T-helper 17 cell (primary cell): ENCODE measurements around the gene DUSP11. TPM values are rescaled to one million over a fixed set of nuclear protein-coding genes. Genes with fewer than 3 reads are reported as not detected.
"Not testable (repeated sequence)": the region's sequence is repeated elsewhere in the genome, so short reads cannot be mapped to it uniquely, and the experiment has no call there.

ENCODE experiments used
- ATAC-seq: fragments of 150-1000 bp; cut with Tn5 transposase; 2 replicates; pipeline ENCODE4 v1.10.0; 2021; ENCODE audit warnings: mild to moderate bottlenecking, moderate library complexity
- DNase-seq, 3 donors: peaks; one replicate each; pipeline versions ENCODE4 v3.0.0 to v3.0.0-alpha.2; 2020 to 2021
- H3K9me3 ChIP-seq: one replicate; pipeline ENCODE4 v1.7.0; 2013; ENCODE audit warnings: low read length, mild to moderate bottlenecking; ENCODE audit not compliant: control insufficient read depth, poor library complexity, severe bottlenecking
- H3K27ac Mint-ChIP-seq: one replicate; pipeline ENCODE4 v1.8.0; 2022; ENCODE audit warnings: mild to moderate bottlenecking, moderate library complexity, mixed read lengths
- H3K27me3 Mint-ChIP-seq: one replicate; pipeline ENCODE4 v1.8.0; 2022; ENCODE audit warnings: mixed read lengths
- H3K36me3 Mint-ChIP-seq: one replicate; pipeline ENCODE4 v1.8.0; 2022; ENCODE audit warnings: low read depth, mixed read lengths
- H3K4me1 Mint-ChIP-seq: one replicate; pipeline ENCODE4 v1.8.0; 2022; ENCODE audit warnings: mild to moderate bottlenecking, mixed read lengths
- H3K4me3 Mint-ChIP-seq: one replicate; pipeline ENCODE4 v1.8.0; 2022; ENCODE audit warnings: mild to moderate bottlenecking, moderate library complexity, mixed read lengths
- total RNA-seq, 4 donors: library from RNA in 2 of 4; stranded (reverse) in 2 of 4; gene quantifications; one replicate each; pipeline ENCODE4 v1.2.3 and lab custom pipeline; 2022 to 2026

DUSP11 gene
- total RNA-seq, 2 donors from 2014 or later, result 35.6 to 44.9 TPM

DNA sequence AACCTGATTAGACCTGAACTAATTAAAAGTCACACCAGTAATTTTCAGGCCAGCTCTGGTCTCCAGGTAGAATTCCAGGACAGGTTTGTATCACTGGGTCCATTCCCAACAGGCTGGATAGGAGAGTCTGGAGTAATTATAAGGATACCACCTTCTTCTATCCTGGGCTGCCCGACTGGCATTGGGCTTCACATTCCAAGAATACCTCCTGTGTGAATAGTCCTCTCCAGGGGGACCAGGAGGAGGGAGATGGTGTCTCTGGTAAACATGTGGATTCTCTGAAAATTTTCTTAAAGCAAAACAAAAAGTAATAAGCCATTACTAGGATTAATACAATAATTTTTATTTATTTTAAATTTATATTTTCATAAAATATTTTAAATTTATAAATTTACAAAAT, 17.3 kb downstream of the DUSP11 start:
- Mint-ChIP-seq H3K27me3 (no peaks in the 10 kb centered on the region), H3K27ac (no peak overlapping the region), H3K4me1 (peaks cover 10% of the 10 kb centered on the region), H3K4me3 (no peak overlapping the region), H3K36me3 (peaks cover 8% of the 10 kb centered on the region)
- no peaks in the 10 kb centered on the region for H3K9me3 ChIP-seq
- DNase-seq (no peak), ATAC-seq (no peak)

DNA sequence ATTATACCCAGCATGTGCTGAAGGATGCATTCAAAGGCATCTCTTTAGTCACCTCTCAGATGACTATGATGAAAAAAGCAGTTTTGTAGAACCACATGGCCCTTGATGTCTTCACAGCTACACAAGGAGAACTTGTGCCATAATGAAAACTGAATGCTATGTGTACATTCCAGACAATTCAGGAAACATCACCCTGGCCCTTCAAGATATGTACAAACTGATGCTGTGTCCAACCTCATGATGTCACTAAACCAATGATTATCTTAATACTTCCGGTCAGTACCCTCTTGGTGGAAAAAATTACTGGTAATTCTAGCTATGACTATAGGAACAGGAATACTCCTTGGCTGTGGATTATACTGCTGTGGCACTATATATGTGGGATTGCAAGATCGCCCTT, 20.0 kb downstream of the DUSP11 start:
- no peak for DNase-seq
- no peak for ATAC-seq
- Mint-ChIP-seq H3K4me1 (peaks cover 2% of the 10 kb centered on the region), H3K27ac (no peak overlapping the region), H3K36me3 (no peaks in the 10 kb centered on the region), H3K27me3 (no peaks in the 10 kb centered on the region), H3K4me3 (no peak overlapping the region)
- H3K9me3 ChIP-seq, result no peaks in the 10 kb centered on the region

DNA sequence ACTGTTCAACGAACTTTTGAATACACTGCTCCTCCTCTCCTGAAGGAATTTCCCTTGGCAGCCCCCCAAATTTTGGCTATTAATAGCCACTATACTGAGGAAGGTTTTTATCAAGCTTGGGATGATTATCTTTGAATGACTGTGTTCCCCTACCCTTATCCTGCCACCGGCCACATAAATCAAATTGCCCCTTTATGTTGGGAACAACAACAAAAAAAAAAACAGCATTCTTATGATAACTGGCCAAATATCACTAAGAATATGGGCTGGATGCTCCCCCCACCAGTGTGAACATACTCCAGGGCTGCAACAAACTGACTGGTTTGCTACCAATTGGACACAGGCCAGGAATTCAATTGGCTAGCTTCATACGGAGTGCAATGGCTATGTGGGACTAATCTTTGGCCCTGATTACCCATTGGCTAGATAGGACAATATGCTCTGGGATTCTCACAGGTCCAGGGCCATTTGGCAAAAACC, 20.6 kb downstream of the DUSP11 start:
- H3K27ac Mint-ChIP-seq, result no peak overlapping the region
- H3K9me3 ChIP-seq, result no peaks in the 10 kb centered on the region
- no peaks in the 10 kb centered on the region for H3K27me3 Mint-ChIP-seq
- peaks cover 2% of the 10 kb centered on the region for H3K4me1 Mint-ChIP-seq
- no peak for DNase-seq
- no peak overlapping the region for H3K4me3 Mint-ChIP-seq
- no peak for ATAC-seq
- no peaks in the 10 kb centered on the region for H3K36me3 Mint-ChIP-seq

- H3K27me3 Mint-ChIP-seq, H3K4me3 Mint-ChIP-seq, DNase-seq, H3K4me1 Mint-ChIP-seq, ATAC-seq, H3K36me3 Mint-ChIP-seq, H3K9me3 ChIP-seq: not testable (repeated sequence)
- H3K27ac Mint-ChIP-seq, result peak overlapping the region; percentile 17
These were observed 25.6 kb downstream of the DUSP11 start for GRCh38 chr2:73754332-73754731.

- no peak overlapping the region for H3K4me3 Mint-ChIP-seq
- no peak for ATAC-seq
- no peak overlapping the region for H3K27ac Mint-ChIP-seq
- H3K9me3 ChIP-seq, result no peaks in the 10 kb centered on the region
- peaks cover 18% of the 10 kb centered on the region for H3K36me3 Mint-ChIP-seq
- no peak for DNase-seq
- peaks cover 6% of the 10 kb centered on the region for H3K4me1 Mint-ChIP-seq
- no peaks in the 10 kb centered on the region for H3K27me3 Mint-ChIP-seq
These were observed 30.6 kb downstream of the DUSP11 start for GRCh38 chr2:73749314-73749713.

GRCh38 chr2:73746877-73747208, 33.1 kb downstream of the DUSP11 start:
- H3K27me3 Mint-ChIP-seq, result no peaks in the 10 kb centered on the region
- H3K9me3 ChIP-seq, result no peaks in the 10 kb centered on the region
- peaks cover 20% of the 10 kb centered on the region for H3K36me3 Mint-ChIP-seq
- no peak overlapping the region for H3K27ac Mint-ChIP-seq
- DNase-seq (no peak), ATAC-seq (no peak)
- peaks cover 6% of the 10 kb centered on the region for H3K4me1 Mint-ChIP-seq
- H3K4me3 Mint-ChIP-seq, result no peak overlapping the region

DNA sequence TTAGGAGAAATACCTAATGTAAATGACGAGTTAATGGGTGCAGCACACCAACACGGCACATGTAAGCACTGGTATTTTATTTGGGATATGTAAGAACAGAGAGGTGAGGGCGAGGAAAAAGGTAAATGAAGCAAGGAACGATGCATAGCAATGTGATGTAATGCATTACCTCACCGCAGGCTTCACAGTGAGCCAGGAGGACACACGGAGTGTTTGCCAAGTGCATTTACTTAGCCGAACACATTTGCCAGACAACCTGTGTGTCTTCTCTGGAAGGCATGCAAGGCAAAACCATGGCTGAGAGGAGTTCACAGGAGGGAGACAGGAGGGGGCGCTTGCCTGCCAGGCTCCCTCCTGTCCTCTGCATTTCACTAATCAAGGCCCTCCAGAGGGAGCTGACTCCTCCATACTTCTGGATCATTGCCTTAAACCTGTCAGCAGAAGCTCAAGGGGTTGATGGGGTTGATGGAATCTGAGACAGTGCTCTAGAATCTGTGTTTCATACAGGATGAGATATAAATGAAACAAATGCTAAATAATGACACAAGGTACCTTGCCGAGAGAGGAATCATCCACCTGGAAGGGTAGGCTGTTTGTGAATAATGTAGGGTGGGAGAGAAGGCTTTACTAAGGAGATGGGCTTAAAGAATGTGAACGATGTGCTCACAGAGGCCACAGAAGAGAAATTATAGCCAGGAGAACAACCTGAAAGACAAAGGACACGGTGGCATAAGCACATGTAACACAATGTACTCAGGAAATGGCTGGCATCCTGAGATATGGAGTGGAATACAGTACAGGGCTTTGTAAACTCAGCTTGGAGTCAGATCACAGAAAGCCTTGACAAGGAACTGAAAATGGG, 33.7 kb downstream of the DUSP11 start:
- ATAC-seq, result no peak
- no peak overlapping the region for H3K27ac Mint-ChIP-seq
- no peak overlapping the region for H3K4me3 Mint-ChIP-seq

GRCh38 chr2:73740767-73741166, 39.1 kb downstream of the DUSP11 start:
- H3K27ac Mint-ChIP-seq, result no peak overlapping the region
- H3K4me3 Mint-ChIP-seq, result no peak overlapping the region
- peaks cover 9% of the 10 kb centered on the region for H3K4me1 Mint-ChIP-seq
- H3K9me3 ChIP-seq, result no peaks in the 10 kb centered on the region
- peaks cover 4% of the 10 kb centered on the region for H3K36me3 Mint-ChIP-seq
- no peak for DNase-seq
- H3K27me3 Mint-ChIP-seq, result no peaks in the 10 kb centered on the region
- no peak for ATAC-seq

More for the DNA sequence above, 33.7 kb downstream of the DUSP11 start:
- no peak for DNase-seq
- H3K9me3 ChIP-seq, result no peaks in the 10 kb centered on the region
- H3K36me3 Mint-ChIP-seq, result peaks cover 19% of the 10 kb centered on the region
- peaks cover 5% of the 10 kb centered on the region for H3K4me1 Mint-ChIP-seq
- no peaks in the 10 kb centered on the region for H3K27me3 Mint-ChIP-seq

DNA sequence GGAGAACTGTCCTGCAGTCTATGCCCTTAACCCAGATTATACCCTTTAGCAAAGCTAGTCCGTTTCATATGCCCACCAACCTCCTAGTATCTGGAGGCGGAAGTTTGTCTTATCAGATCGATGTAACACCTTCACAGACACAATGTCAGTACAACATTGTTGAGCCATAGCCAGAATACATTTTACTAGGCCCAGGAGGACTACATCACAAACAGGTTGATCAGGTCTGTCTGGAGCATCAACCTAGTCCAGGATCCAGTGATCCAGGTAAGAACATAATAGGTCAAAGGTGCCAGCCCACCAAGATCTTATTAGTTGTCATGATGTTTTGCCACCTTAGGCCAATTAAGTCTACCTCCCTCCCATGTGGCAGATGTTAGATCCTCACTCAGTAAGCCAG, 40.8 kb downstream of the DUSP11 start:
- ATAC-seq (no peak), DNase-seq (no peak)
- no peak overlapping the region for H3K4me3 Mint-ChIP-seq
- no peaks in the 10 kb centered on the region for H3K9me3 ChIP-seq
- H3K36me3 Mint-ChIP-seq, result peaks cover 4% of the 10 kb centered on the region
- peaks cover 9% of the 10 kb centered on the region for H3K4me1 Mint-ChIP-seq
- no peak overlapping the region for H3K27ac Mint-ChIP-seq
- no peaks in the 10 kb centered on the region for H3K27me3 Mint-ChIP-seq

DNA sequence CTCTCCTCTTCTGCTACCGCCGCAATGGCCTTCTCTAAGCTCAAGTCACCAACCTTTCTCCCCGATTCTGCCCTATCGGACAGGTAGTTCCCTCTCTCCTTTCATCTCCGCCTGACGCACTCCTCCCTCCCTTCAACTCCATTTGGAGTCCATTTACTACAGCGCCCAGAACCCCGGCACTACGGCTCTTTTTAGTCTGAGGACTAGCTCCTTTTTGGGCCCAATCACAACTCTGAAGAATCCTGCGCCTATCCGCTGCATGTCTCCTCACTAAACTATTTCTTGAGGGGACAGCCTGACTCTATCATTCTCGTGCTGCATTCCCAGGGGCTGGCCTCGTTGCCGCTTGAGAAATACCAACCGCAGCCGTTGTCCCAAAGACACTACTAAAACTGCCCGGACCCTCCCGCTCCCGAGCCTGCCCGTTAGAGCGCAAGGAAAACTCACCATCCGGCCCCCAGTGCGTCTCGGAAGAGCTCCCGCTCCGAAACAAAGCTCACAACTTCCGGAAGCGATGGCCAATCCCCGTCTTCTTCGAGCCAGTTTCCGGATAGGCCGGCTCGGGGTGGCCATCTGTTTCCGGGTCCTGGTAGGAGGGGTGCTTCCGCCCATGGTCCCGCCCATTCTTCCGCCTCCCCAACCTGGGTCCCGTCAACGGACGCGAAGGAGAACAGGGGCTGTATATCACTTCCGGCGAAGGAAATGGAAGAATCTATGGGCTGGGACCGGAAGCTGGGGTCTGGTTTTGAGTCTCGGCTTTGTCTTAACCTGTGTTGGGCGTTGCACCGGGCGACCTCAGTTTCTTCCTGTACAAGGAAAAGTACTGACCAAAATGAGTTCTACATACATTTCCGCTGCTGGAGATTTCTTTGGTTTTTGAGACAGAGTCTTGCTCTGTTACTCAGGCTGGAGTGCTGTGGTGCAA, 42.8 kb downstream of the DUSP11 start, which contains the start of gene TPRKB:
TSS of gene TPRKB (minus strand) at position 491 of the 925 bp plus-strand sequence. CDS start 2,776 bp downstream, outside the sequence.
- Mint-ChIP-seq H3K4me3 (peak within 1 kb of the TSS; percentile 98), H3K27me3 (no peaks in the 10 kb centered on the region), H3K4me1 (peaks cover 9% of the 10 kb centered on the region), H3K36me3 (peaks cover 2% of the 10 kb centered on the region), H3K27ac (peak within 1 kb of the TSS; percentile 97)
- peak; percentile 75 to 86 (median 83) for DNase-seq
- no peaks in the 10 kb centered on the region for H3K9me3 ChIP-seq
- ATAC-seq, result peak; percentile 97

GRCh38 chr2:73736378-73736777, 43.5 kb downstream of the DUSP11 start:
- peak overlapping the region; percentile 97 for H3K27ac Mint-ChIP-seq
- peaks cover 9% of the 10 kb centered on the region for H3K4me1 Mint-ChIP-seq
- H3K9me3 ChIP-seq, result no peaks in the 10 kb centered on the region
- ATAC-seq, result no peak
- no peak for DNase-seq
- H3K36me3 Mint-ChIP-seq, result peaks cover 2% of the 10 kb centered on the region
- no peaks in the 10 kb centered on the region for H3K27me3 Mint-ChIP-seq
- peak overlapping the region; percentile 98 for H3K4me3 Mint-ChIP-seq

- H3K27ac Mint-ChIP-seq, result no peak overlapping the region
These were observed 49.1 kb downstream of the DUSP11 start for GRCh38 chr2:73730810-73731209.

DNA sequence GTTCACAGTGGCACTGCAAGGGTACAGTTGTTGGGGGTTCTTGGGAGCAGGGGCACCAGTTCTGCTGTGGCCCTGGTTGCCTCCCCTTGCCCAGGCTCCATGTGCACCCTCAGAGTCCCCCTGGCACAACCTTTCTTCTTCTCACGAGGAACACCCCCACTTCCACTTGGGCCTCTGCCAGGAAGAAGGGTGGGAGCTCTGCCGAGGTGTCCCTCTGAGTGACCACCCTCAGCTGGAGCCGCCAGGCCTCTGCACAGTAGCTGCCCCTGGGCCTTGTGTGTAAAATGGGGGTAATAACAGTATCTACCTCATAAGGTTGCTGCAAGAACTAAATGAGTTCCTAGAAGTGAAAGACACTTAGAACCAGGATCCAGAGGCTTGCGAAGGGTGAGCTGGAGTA, 51.2 kb downstream of the DUSP11 start:
- H3K4me1 Mint-ChIP-seq, result no peaks in the 10 kb centered on the region
- no peaks in the 10 kb centered on the region for H3K9me3 ChIP-seq
- H3K27me3 Mint-ChIP-seq, result no peaks in the 10 kb centered on the region
- no peak overlapping the region for H3K27ac Mint-ChIP-seq
- ATAC-seq (no peak), DNase-seq (no peak)
- no peak overlapping the region for H3K4me3 Mint-ChIP-seq
- peaks cover 6% of the 10 kb centered on the region for H3K36me3 Mint-ChIP-seq

More at GRCh38 chr2:73730810-73731209, 49.1 kb downstream of the DUSP11 start:
- no peaks in the 10 kb centered on the region for H3K27me3 Mint-ChIP-seq
- H3K4me1 Mint-ChIP-seq, result no peaks in the 10 kb centered on the region
- ATAC-seq (no peak), DNase-seq (no peak)
- H3K9me3 ChIP-seq, result no peaks in the 10 kb centered on the region
- H3K36me3 Mint-ChIP-seq, result peaks cover 6% of the 10 kb centered on the region
- H3K4me3 Mint-ChIP-seq, result no peak overlapping the region
